Pancreas (tissue), 10 donors: ENCODE results near the gene FMNL2. TPM values are rescaled to one million over a fixed set of nuclear protein-coding genes. Genes with fewer than 3 reads are reported as not detected.

Source experiments
- ATAC-seq, 4 donors: fragments of 200-7000 bp; cut with Tn5 transposase; one replicate each; pipeline versions ENCODE4 v1.8.0 to v1.9.1; 2020; ENCODE audit warnings: mild to moderate bottlenecking in 4 of 4, moderate library complexity in 4 of 4
- DNase-seq, 6 donors: peaks; one replicate each; pipeline ENCODE4 v3.0.0-alpha.2; 2020
- FAIRE-seq: peaks from 2 replicates; lab custom pipeline; 2012; peaks lifted over from hg19 to GRCh38; lab: Jason Lieb, UNC
- H3K27ac ChIP-seq, 4 donors: fragments of 200-600 bp; sonication (generic); 1 replicate in 3 of 4; 2 replicates in 1 of 4; pipeline versions ENCODE4 v1.5.0 to v1.8.0; 2020
- H3K27me3 ChIP-seq, 4 donors: fragments of 200-600 bp; one replicate each; pipeline ENCODE4 v1.8.0; 2021
- H3K36me3 ChIP-seq, 3 donors: fragments of 200-600 bp; sonication (generic) in 1 of 3; one replicate each; pipeline versions ENCODE4 v1.5.0 to v1.8.0; 2020 to 2021
- H3K4me1 ChIP-seq, 3 donors: fragments of 200-600 bp; one replicate each; pipeline ENCODE4 v1.8.0; 2021
- H3K4me3 ChIP-seq, 4 donors: fragments of 200-600 bp; sonication (generic) in 2 of 4; one replicate each; pipeline versions ENCODE4 v1.5.0 to v1.8.0; 2020 to 2021
- H3K9me3 ChIP-seq, 4 donors: fragments of 200-600 bp; one replicate each; pipeline ENCODE4 v1.8.0; 2021
- CTCF ChIP-seq, 4 donors: fragments of 200-600 bp; sonication (generic) in 3 of 4; IDR thresholded peaks; one replicate each; pipeline versions ENCODE4 v1.5.0 to v1.8.0; 2021; ENCODE audit warnings: antibody characterized with exemption in 4 of 4
- WGBS, 2 donors: extraction: QIAGEN DNeasy Blood & Tissue Kit; methylation state at CpG; one replicate each; pipeline ENCODE4 v1.1.7; 2013; 5-methylcytosine and 5-hydroxymethylcytosine counted together
- intact Hi-C, 3 donors: fragments of 100-400 bp; cut with DNase I; formaldehyde crosslinking; loops; one replicate each; pipeline versions ENCODE4 v1.11.1 to v1.14.2; 2022
- polyA plus RNA-seq, 2 donors: library from polyadenylated mRNA; stranded (reverse); fragments of 200-250 nt; gene quantifications; one replicate each; pipeline ENCODE4 v1.2.3, GENCODE V29; 2013
- total RNA-seq, 6 donors: library from RNA; stranded (reverse); fragmentation: NEBNext Ultra II Directional in 4 of 6; extraction: Animal tissue kit (Norgen Biotek cat#: 25700) in 4 of 6; gene quantifications; one replicate each; pipeline versions ENCODE4 v1.2.1 to v1.2.4, GENCODE V29; 2021 to 2023
- donor health status: healthy with polysubstance abuse.
- donor health status: DM: no; HTN: no; CAD: no; lungs with moderate emphysema.
- donor health status: DM: no; HTN: no; CAD: no.
- donor health status: control.
- donor health status: control.
- donor health status: Bipolar disorder and iron deficiency.
- donor health status: DM: yes; HTN: yes; CAD: no.
- donor health status: DM: no; HTN: no; CAD: no.
- donor health status: DM: no; HTN: no; CAD: no.
- donor health status: DM: yes; HTN: yes; CAD: no.

Gene FMNL2
- total and polyA plus RNA-seq, 8 donors: 7.5 to 22.3 (median 11.3) TPM

GRCh38 chr2:152431370-152432098, 96.6 kb downstream of the FMNL2 start:
- FAIRE-seq (no peak), ATAC-seq (no peak), DNase-seq (no peak)
- no peak overlapping the region for H3K4me3 ChIP-seq
- H3K36me3 ChIP-seq: no peaks in the 10 kb centered on the region
- H3K27ac ChIP-seq: no peak overlapping the region
- intact Hi-C loops: no loop called here
- H3K9me3 ChIP-seq: no peaks in the 10 kb centered on the region
- no peaks in the 10 kb centered on the region for H3K27me3 ChIP-seq
- WGBS, 2 donors: 88 to 94% methylated on average over 4 of the region's 4 CpGs
- peaks cover 0 to 3% (median 0%) of the 10 kb centered on the region in 3 donors for H3K4me1 ChIP-seq
- TF ChIP-seq CTCF (IDR thresholded peaks at IDR 0.05): no peak

- peak overlapping the region in 1 of 4 donors; percentile 0 for H3K27ac ChIP-seq
- ATAC-seq: peak in 2 of 4 donors; percentile 77 to 82
- WGBS, 2 donors: 72 to 76% methylated on average over 3 of the region's 3 CpGs
- DNase-seq: no peak
- no peak for FAIRE-seq
- H3K4me1 ChIP-seq: peaks cover 0 to 3% (median 0%) of the 10 kb centered on the region in 3 donors
- H3K27me3 ChIP-seq: no peaks in the 10 kb centered on the region
- H3K9me3 ChIP-seq: no peaks in the 10 kb centered on the region
- no peak overlapping the region for H3K4me3 ChIP-seq
- intact Hi-C loops: no loop called here
- TF ChIP-seq CTCF (IDR thresholded peaks at IDR 0.05): no peak
- H3K36me3 ChIP-seq: no peaks in the 10 kb centered on the region
These were observed 97.3 kb downstream of the FMNL2 start for GRCh38 chr2:152432206-152432653.

GRCh38 chr2:152432765-152433164, 97.8 kb downstream of the FMNL2 start:
- H3K36me3 ChIP-seq: no peaks in the 10 kb centered on the region
- no peaks in the 10 kb centered on the region for H3K9me3 ChIP-seq
- ATAC-seq: no peak
- no peak overlapping the region for H3K4me3 ChIP-seq
- H3K27me3 ChIP-seq: no peaks in the 10 kb centered on the region
- no peak for FAIRE-seq
- 91 to 92% methylated on average over 4 of the region's 4 CpGs for WGBS, 2 donors
- peaks cover 0 to 3% (median 0%) of the 10 kb centered on the region in 3 donors for H3K4me1 ChIP-seq
- no peak for DNase-seq
- peak overlapping the region in 1 of 4 donors; percentile 0 for H3K27ac ChIP-seq
- intact Hi-C loops: no loop called here
- no peak for TF ChIP-seq CTCF (IDR thresholded peaks at IDR 0.05)

DNA sequence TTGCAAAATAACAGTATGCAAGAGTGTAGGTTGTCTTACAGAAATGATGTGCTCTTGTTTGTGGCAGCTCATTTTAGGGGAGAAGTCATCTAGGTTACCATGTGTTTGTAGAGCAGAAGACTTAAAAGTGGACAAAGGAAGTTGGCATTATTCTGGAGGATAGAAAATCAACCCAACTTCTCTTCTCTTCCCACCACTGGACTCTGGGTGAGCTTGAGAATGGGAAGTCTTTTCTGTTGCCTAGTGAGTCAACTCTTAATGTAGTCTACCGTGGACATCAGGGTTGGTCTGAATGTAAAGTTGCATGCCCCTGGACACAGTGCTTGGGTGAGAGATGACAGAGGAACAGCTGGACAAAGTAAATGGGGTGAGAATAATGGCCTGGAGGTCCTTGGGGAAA, 98.3 kb downstream of the FMNL2 start:
- FAIRE-seq (no peak), DNase-seq (no peak), ATAC-seq (peak in 2 of 4 donors; percentile 54 to 57)
- no peaks in the 10 kb centered on the region for H3K36me3 ChIP-seq
- TF ChIP-seq CTCF (IDR thresholded peaks at IDR 0.05): no peak
- H3K4me3 ChIP-seq: no peak overlapping the region
- peak overlapping the region in 1 of 4 donors; percentile 0 for H3K27ac ChIP-seq
- no peaks in the 10 kb centered on the region for H3K4me1 ChIP-seq
- intact Hi-C loops: no loop called here
- 95 to 96% methylated on average over 1 of the region's 1 CpG for WGBS, 2 donors
- H3K9me3 ChIP-seq: no peaks in the 10 kb centered on the region
- no peaks in the 10 kb centered on the region for H3K27me3 ChIP-seq

GRCh38 chr2:152433791-152434190, 98.8 kb downstream of the FMNL2 start:
- intact Hi-C loops: no loop called here
- TF ChIP-seq CTCF (IDR thresholded peaks at IDR 0.05): no peak
- no peaks in the 10 kb centered on the region for H3K27me3 ChIP-seq
- no peaks in the 10 kb centered on the region for H3K9me3 ChIP-seq
- DNase-seq (no peak), FAIRE-seq (no peak), ATAC-seq (no peak)
- no peaks in the 10 kb centered on the region for H3K36me3 ChIP-seq
- H3K27ac ChIP-seq: peak overlapping the region in 1 of 4 donors; percentile 0
- H3K4me1 ChIP-seq: no peaks in the 10 kb centered on the region
- no peak overlapping the region for H3K4me3 ChIP-seq
- WGBS, 2 donors: 58 to 70% methylated on average over 2 of the region's 2 CpGs
